ENCODE data around the gene EXOC3L4. TPM values are rescaled to one million over a fixed set of nuclear protein-coding genes. Genes with fewer than 3 reads are reported as not detected.

The EXOC3L4 gene
- total and polyA plus RNA-seq, 2 donors (not counting 1 experiment from before 2014, with no cell fraction given): not detected

- H3K27ac Mint-ChIP-seq: peak within 1 kb of the TSS; percentile 71
- H3K4me2 ChIP-seq (replicated peaks; ENCODE audit: low read depth, low read length, poor library complexity, severe bottlenecking): peak within 1 kb of the TSS; percentile 97
Measured at GRCh38 chr14:103057372-103058163, 37.0 kb upstream of the EXOC3L4 start, which contains the start of gene CDC42BPB. TSS of gene CDC42BPB (minus strand) at chr14:103057549. CDS start at chr14:103057173, 376 bp downstream.

More at GRCh38 chr14:103057372-103058163, 37.0 kb upstream of the EXOC3L4 start, which contains the start of gene CDC42BPB:
- H3K27me3 ChIP-seq (replicated peaks in 1 of 4; ENCODE audit: control extremely low read depth in 1 of 4, control insufficient read depth in 3 of 4, insufficient read depth in 4 of 4, low read length in 3 of 4): peaks cover 0 to 7% (median 0%) of the 10 kb centered on the region in 4 experiments
- peaks cover 0 to 6% (median 0%) of the 10 kb centered on the region in 3 donors for H3K9me3 ChIP-seq (ENCODE audit: control extremely low read depth in 1 of 3, control insufficient read depth in 2 of 3, insufficient read depth in 1 of 3, low read length in 2 of 3)
- POLR2A ChIA-PET: interaction anchor here (0.5 kb wide), 1 partner anchor 31 kb away, joined by 4 read pairs; no protein-coding TSS in a partner anchor
- peaks cover 30% of the 10 kb centered on the region for H3K4me1 Mint-ChIP-seq
- H3K4me3 Mint-ChIP-seq: peak within 1 kb of the TSS; percentile 85
- H3K9me3 Mint-ChIP-seq (ENCODE audit: insufficient read depth): no peaks in the 10 kb centered on the region
- WGBS (ENCODE audit: insufficient coverage): 2% methylated on average over 96 of the region's 113 CpGs
- H3K4me3 ChIP-seq (ENCODE audit: control extremely low read depth in 1 of 5, extremely low read depth in 1 of 5, insufficient read depth in 1 of 5, low read depth in 2 of 5, low read length in 4 of 5): peak within 1 kb of the TSS; percentile 26 to 73 (median 67)
- DNase-seq (peak; percentile 88), ATAC-seq (ENCODE audit: low read depth) (peak; percentile 87)
- no peaks in the 10 kb centered on the region for H3K36me3 ChIP-seq (replicated peaks in 1 of 2; ENCODE audit: control extremely low read depth in 1 of 2, control insufficient read depth in 1 of 2, extremely low read depth in 1 of 2, insufficient read depth in 2 of 2, low read length in 1 of 2)
- peaks cover 12% of the 10 kb centered on the region for H3K79me2 ChIP-seq (ENCODE audit: control insufficient read depth, insufficient read depth, low read length)
- H3K4me1 ChIP-seq (ENCODE audit: control insufficient read depth in 2 of 2, insufficient read depth in 2 of 2, low read length in 2 of 2): peaks cover 16 to 19% of the 10 kb centered on the region in 2 donors
- peak within 1 kb of the TSS; percentile 70 for H3K9ac ChIP-seq (ENCODE audit: low read length)
- TF ChIP-seq EZH2 (IDR thresholded peaks at IDR 0.05; ENCODE audit: borderline replicate concordance, insufficient read depth, low read depth, low read length, poor library complexity, severe bottlenecking): no peak
- TF ChIP-seq CTCF (IDR thresholded peaks at IDR 0.05): no peak
- H3K27ac ChIP-seq (ENCODE audit: low read length in 2 of 2): no peak within 1 kb of the TSS
- no peaks in the 10 kb centered on the region for H4K20me1 ChIP-seq (ENCODE audit: control insufficient read depth, insufficient read depth, low read length, poor library complexity, severe bottlenecking)
- no peaks in the 10 kb centered on the region for H3K27me3 Mint-ChIP-seq
- H2AFZ ChIP-seq (ENCODE audit: insufficient read depth, low read depth, low read length, poor library complexity, severe bottlenecking): peak within 1 kb of the TSS; percentile 95
- intact Hi-C loops (cut with micrococcal nuclease): loop anchor here (1.0 to 10.0 kb wide), 4 partner anchors 18 to 1095 kb away; partner anchors contain the start of genes AMN, DYNC1H1 and TRAF3
- CTCF ChIA-PET: interaction anchor here (0.7 to 1.2 kb wide), 3 partner anchors 10 to 34 kb away, joined by 3 to 4 read pairs (median 3); no protein-coding TSS in a partner anchor

Data from B cell (primary cell).